GM18870 (cell line): ENCODE measurements around the gene OR5H2.

ENCODE experiments used
- ATAC-seq: cut with Tn5 transposase; IDR thresholded peaks from one replicate; pipeline ENCODE4 v1.9.1; 2021; ENCODE audit warnings: moderate library complexity; ENCODE audit not compliant: unreplicated experiment

The OR5H2 gene

DNA sequence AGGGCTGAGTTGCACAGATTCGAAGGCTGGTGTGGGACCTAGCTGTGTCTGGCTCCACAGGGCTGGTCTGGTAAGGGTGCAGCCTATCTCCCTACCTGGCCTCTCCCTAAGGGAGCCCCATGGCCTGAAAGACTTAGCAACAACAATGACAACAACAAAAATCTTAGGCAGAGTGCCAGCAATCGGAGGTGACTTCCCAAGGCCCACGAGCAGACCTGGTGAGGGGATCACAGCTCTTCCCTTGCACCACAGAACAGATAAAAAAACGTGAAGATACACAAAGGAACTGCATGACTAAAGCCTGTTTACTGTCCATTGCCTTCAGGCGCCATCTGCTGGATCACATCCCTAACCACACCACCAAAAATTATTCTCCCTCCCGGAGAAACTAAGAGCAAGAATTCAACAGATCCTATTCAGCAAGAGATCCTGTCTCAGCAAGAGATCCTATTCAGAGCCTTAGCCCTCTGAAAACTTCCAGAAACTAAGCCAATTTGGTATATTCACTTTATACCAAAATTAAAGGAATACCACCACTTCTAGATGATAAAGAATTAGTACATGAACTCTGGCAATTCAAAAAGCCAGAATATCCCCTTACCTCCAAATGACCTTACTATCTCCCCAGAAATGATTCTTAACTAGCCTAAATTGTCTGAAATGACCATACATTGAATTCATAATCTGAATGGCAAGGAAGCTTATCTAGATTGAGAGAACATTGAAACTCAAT lies 47.3 kb downstream of the OR5H2 start:
- ATAC-seq = peak; percentile 55

DNA sequence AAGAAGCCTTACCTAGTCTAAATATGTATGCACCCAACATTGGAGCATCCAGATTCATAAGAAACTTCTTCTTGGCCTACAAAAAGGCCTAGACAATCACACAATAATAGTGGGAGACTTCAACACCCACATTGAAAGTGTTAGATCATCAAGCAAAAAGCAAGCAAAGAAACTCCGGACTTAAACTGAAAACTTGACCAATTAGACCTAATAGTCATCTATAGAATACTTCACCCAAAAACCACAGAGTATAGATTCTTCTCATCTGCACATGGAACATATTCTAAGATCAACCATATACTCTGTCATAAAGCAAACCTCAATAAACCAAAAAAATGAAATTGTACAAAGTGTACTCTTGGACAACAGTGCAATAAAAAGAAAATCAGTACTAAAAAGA lies 49.0 kb downstream of the OR5H2 start:
- no peak for ATAC-seq
